Measurements from ENCODE around the gene NRXN3.

NRXN3 gene

DNA sequence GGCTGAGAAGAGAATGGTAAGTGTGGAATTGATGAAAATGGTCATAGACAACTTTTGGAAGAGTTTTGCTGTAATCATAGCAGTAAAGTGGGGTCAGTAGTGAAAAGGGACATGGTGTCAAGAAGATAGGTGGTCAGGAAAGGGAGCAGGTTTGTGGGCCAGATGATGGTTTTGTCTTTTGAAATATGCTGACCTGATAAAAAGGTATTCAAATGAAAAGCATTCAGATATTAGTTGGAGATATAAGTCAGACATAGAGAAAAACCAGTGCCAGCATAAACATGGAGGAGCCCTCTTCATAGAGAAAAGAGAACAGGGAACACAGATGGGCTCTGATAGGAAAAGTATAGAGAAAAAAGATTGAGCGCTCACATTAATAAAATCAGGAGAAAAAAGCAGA lies 518.3 kb downstream of the NRXN3 start:
- no peak for ATAC-seq (ENCODE audit: low read depth)
- Histone ChIP-seq H3K27me3 (ENCODE audit: insufficient read depth, poor library complexity, severe bottlenecking) (peaks cover 13% of the 10 kb centered on the region), H3K36me3 (ENCODE audit: low read depth) (no peaks in the 10 kb centered on the region), H3K9me3 (ENCODE audit: severe bottlenecking) (no peaks in the 10 kb centered on the region), H3K4me3 (ENCODE audit: severe bottlenecking) (no peak overlapping the region), H3K27ac (ENCODE audit: poor library complexity, severe bottlenecking) (no peak overlapping the region), H3K4me1 (ENCODE audit: insufficient read depth, poor library complexity, severe bottlenecking) (no peaks in the 10 kb centered on the region)
- TF ChIP-seq, protein P1, sequence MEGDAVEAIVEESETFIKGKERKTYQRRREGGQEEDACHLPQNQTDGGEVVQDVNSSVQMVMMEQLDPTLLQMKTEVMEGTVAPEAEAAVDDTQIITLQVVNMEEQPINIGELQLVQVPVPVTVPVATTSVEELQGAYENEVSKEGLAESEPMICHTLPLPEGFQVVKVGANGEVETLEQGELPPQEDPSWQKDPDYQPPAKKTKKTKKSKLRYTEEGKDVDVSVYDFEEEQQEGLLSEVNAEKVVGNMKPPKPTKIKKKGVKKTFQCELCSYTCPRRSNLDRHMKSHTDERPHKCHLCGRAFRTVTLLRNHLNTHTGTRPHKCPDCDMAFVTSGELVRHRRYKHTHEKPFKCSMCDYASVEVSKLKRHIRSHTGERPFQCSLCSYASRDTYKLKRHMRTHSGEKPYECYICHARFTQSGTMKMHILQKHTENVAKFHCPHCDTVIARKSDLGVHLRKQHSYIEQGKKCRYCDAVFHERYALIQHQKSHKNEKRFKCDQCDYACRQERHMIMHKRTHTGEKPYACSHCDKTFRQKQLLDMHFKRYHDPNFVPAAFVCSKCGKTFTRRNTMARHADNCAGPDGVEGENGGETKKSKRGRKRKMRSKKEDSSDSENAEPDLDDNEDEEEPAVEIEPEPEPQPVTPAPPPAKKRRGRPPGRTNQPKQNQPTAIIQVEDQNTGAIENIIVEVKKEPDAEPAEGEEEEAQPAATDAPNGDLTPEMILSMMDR (IDR thresholded peaks at IDR 0.05; ENCODE audit: poor library complexity, severe bottlenecking): no peak
- no peak for DNase-seq (ENCODE audit: low spot score)

DNA sequence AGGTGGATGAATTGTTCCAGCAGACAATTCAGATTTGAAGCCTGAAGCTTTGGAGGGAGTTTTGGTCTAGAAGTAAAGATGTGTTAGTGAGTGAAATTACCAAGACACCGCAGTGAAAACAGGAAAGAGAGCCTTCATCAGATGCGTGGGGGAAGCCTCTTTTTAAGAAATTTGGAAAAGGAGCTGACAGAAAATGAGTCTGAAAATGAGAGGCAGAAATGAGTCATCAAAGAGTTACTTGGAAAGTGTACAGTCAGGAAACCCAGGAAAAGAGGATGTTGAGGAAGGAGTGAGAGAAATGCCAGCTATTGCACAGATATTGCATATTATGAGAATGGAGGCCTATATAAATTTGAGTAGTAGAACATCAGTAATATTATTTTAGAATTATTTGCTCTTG lies 520.7 kb downstream of the NRXN3 start:
- peaks cover 13% of the 10 kb centered on the region for H3K27me3 ChIP-seq (ENCODE audit: insufficient read depth, poor library complexity, severe bottlenecking)
- no peak overlapping the region for H3K4me3 ChIP-seq (ENCODE audit: severe bottlenecking)
- no peaks in the 10 kb centered on the region for H3K4me1 ChIP-seq (ENCODE audit: insufficient read depth, poor library complexity, severe bottlenecking)
- no peak for ATAC-seq (ENCODE audit: low read depth)
- DNase-seq (ENCODE audit: low spot score): no peak
- no peak overlapping the region for H3K27ac ChIP-seq (ENCODE audit: poor library complexity, severe bottlenecking)
- no peaks in the 10 kb centered on the region for H3K9me3 ChIP-seq (ENCODE audit: severe bottlenecking)
- no peaks in the 10 kb centered on the region for H3K36me3 ChIP-seq (ENCODE audit: low read depth)
- TF ChIP-seq, protein P1 (IDR thresholded peaks at IDR 0.05; ENCODE audit: poor library complexity, severe bottlenecking): no peak

DNA sequence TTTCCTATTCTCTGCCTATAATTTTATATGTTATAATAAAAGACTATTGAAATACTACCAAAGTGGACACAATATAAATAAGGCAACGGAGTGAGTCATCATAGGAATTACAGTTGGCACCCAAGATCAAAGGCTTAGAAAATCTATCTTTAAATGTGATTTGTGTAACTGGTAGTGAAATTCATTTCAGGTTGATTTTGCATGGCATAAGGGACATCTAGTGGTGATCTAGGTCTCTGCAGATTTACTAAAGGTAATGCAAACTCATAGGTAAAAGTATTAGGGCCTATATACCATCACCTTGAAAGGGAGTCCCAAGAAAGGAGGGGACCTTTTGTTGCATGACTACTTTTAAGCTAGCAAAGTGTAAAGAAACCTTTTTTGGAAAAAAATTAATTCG lies 527.2 kb downstream of the NRXN3 start:
- no peak overlapping the region for H3K4me3 ChIP-seq (ENCODE audit: severe bottlenecking)
- DNase-seq (ENCODE audit: low spot score): no peak
- no peaks in the 10 kb centered on the region for H3K4me1 ChIP-seq (ENCODE audit: insufficient read depth, poor library complexity, severe bottlenecking)
- peak; percentile 53; the same call in 1 of the 3 replicates for ATAC-seq (ENCODE audit: low read depth)
- no peak overlapping the region for H3K27ac ChIP-seq (ENCODE audit: poor library complexity, severe bottlenecking)
- TF ChIP-seq, protein P1 (IDR thresholded peaks at IDR 0.05; ENCODE audit: poor library complexity, severe bottlenecking): peak; percentile 77
- peaks cover 6% of the 10 kb centered on the region for H3K27me3 ChIP-seq (ENCODE audit: insufficient read depth, poor library complexity, severe bottlenecking)
- no peaks in the 10 kb centered on the region for H3K9me3 ChIP-seq (ENCODE audit: severe bottlenecking)
- no peaks in the 10 kb centered on the region for H3K36me3 ChIP-seq (ENCODE audit: low read depth)

DNA sequence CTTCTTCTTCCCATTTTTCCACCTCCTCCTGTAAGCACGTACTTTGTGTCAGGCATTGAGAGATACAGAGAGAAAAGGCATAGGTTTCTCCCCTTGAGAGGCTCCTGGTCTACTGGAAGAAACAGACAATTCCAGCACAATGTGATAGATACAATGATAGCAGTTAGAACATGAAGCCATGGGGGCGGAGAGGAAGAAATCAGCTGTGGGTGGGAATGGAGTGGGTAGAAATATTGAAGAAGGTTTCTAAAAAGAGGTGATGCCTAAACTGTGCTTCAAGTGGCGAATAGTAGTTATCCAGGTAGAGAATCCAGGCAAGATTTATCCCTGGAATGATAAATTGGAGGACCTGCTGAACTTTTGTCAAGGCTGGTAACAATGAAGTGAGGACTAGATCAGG lies 528.8 kb downstream of the NRXN3 start:
- Histone ChIP-seq H3K36me3 (ENCODE audit: low read depth) (no peaks in the 10 kb centered on the region), H3K27me3 (ENCODE audit: insufficient read depth, poor library complexity, severe bottlenecking) (peaks cover 6% of the 10 kb centered on the region), H3K4me3 (ENCODE audit: severe bottlenecking) (no peak overlapping the region), H3K9me3 (ENCODE audit: severe bottlenecking) (no peaks in the 10 kb centered on the region), H3K27ac (ENCODE audit: poor library complexity, severe bottlenecking) (no peak overlapping the region), H3K4me1 (ENCODE audit: insufficient read depth, poor library complexity, severe bottlenecking) (no peaks in the 10 kb centered on the region)
- TF ChIP-seq, protein P1 (IDR thresholded peaks at IDR 0.05; ENCODE audit: poor library complexity, severe bottlenecking): no peak
- no peak for DNase-seq (ENCODE audit: low spot score)
- no peak for ATAC-seq (ENCODE audit: low read depth)

DNA sequence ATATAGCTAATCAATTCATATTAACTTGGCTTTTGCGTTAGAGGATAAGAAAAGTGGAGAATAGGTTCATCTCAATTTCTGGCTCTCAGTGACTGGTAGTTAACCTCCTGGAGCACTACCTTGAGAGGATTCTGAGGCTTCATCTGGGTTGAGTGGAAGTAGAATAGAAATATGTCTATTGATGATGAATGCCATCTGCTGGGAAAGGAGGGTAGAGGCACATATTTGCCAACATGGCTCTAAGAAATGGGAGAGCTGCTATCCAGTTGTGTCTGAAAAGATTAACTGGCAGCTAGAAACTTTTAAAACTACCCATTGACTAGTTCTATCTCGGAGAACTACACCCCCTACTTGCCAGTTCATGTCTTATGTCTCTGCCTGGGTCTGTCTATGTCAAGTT lies 530.1 kb downstream of the NRXN3 start:
- Histone ChIP-seq H3K9me3 (ENCODE audit: severe bottlenecking) (no peaks in the 10 kb centered on the region), H3K27ac (ENCODE audit: poor library complexity, severe bottlenecking) (no peak overlapping the region), H3K36me3 (ENCODE audit: low read depth) (no peaks in the 10 kb centered on the region), H3K27me3 (ENCODE audit: insufficient read depth, poor library complexity, severe bottlenecking) (peaks cover 6% of the 10 kb centered on the region), H3K4me1 (ENCODE audit: insufficient read depth, poor library complexity, severe bottlenecking) (no peaks in the 10 kb centered on the region), H3K4me3 (ENCODE audit: severe bottlenecking) (no peak overlapping the region)
- ATAC-seq (ENCODE audit: low read depth) (peak; percentile 57; the same call in 2 of the 3 replicates), DNase-seq (ENCODE audit: low spot score) (no peak)
- TF ChIP-seq, protein P1 (IDR thresholded peaks at IDR 0.05; ENCODE audit: poor library complexity, severe bottlenecking): peak; percentile 30

Data from RWPE2 (cell line).